ENCODE results near the gene EVA1A. TPM values are rescaled to one million over a fixed set of nuclear protein-coding genes. Genes with fewer than 3 reads are reported as not detected.

The EVA1A gene
- total and polyA plus RNA-seq, 2 experiments from 2014 or later: 4.6 to 7.9 TPM

DNA sequence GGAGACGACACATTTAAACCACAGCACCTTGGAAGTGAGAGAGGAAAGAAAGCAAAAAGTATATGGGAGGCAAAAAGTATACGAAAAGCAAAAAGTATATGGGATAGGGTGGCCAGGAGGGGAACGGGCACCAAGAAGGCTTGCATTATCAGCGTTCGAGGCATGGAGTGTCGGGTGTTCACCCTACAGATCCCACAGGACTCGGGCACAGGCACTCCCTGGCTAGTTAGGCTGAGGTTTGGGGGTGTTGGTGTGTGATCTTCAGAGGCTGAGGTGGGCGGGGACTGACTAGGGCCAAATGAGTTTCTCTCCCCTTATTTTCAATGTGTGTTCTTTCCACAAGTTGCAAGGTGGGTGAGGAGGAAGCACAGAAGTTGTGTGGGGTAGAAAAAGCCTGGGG lies 86.6 kb downstream of the EVA1A start:
- ATAC-seq (no peak), DNase-seq (ENCODE audit: low spot score) (no peak)
- Mint-ChIP-seq H3K36me3 (ENCODE audit: low read depth) (no peaks in the 10 kb centered on the region), H3K27ac (no peak overlapping the region), H3K9me3 (no peaks in the 10 kb centered on the region), H3K27me3 (ENCODE audit: insufficient read depth, low read depth, poor library complexity) (peaks cover 2% of the 10 kb centered on the region), H3K4me3 (no peak overlapping the region), H3K4me1 (peaks cover 31% of the 10 kb centered on the region)
- H4K20me1 ChIP-seq (replicated peaks; ENCODE audit: insufficient read depth): no peaks in the 10 kb centered on the region
- H2AFZ ChIP-seq: peak overlapping the region; percentile 88
- H3K27ac ChIP-seq (ENCODE audit: low read depth): no peak overlapping the region
- no peaks in the 10 kb centered on the region for H3K27me3 ChIP-seq (ENCODE audit: insufficient read depth)
- no peaks in the 10 kb centered on the region for H3K79me2 ChIP-seq (replicated peaks; ENCODE audit: insufficient read depth)
- no peaks in the 10 kb centered on the region for H3K36me3 ChIP-seq (ENCODE audit: insufficient read depth)
- no peak overlapping the region for H3K4me2 ChIP-seq
- no peaks in the 10 kb centered on the region for H3K9me2 ChIP-seq (ENCODE audit: insufficient read depth)
- no peaks in the 10 kb centered on the region for H3F3A ChIP-seq (replicated peaks; ENCODE audit: low read depth)
- peaks cover 12% of the 10 kb centered on the region; the same call in 1 of the 2 replicates for H3K4me1 ChIP-seq (ENCODE audit: insufficient read depth)
- no peak overlapping the region for H3K4me3 ChIP-seq
- TF ChIP-seq EZH2 (IDR thresholded peaks at IDR 0.05; ENCODE audit: low read depth, unreplicated experiment) (no peak), POLR2AphosphoS5 (IDR thresholded peaks at IDR 0.05; ENCODE audit: low read depth) (no peak), CREB1 (CRISPR knock-in tag; IDR thresholded peaks at IDR 0.05; ENCODE audit: low read depth) (no peak), EZH2phosphoT487 (IDR thresholded peaks at IDR 0.05; ENCODE audit: unreplicated experiment) (no peak), STAT1 (IDR thresholded peaks at IDR 0.05; ENCODE audit: unreplicated experiment) (no peak), JUNB (IDR thresholded peaks at IDR 0.05; ENCODE audit: unreplicated experiment) (no peak), ZNF331 (CRISPR knock-in tag; IDR thresholded peaks at IDR 0.05; ENCODE audit: low read depth) (no peak), ZNF114 (CRISPR knock-in tag; IDR thresholded peaks at IDR 0.05) (no peak), NANOG (IDR thresholded peaks at IDR 0.05; ENCODE audit: borderline replicate concordance) (no peak)
- TF ChIP-seq, protein P1, sequence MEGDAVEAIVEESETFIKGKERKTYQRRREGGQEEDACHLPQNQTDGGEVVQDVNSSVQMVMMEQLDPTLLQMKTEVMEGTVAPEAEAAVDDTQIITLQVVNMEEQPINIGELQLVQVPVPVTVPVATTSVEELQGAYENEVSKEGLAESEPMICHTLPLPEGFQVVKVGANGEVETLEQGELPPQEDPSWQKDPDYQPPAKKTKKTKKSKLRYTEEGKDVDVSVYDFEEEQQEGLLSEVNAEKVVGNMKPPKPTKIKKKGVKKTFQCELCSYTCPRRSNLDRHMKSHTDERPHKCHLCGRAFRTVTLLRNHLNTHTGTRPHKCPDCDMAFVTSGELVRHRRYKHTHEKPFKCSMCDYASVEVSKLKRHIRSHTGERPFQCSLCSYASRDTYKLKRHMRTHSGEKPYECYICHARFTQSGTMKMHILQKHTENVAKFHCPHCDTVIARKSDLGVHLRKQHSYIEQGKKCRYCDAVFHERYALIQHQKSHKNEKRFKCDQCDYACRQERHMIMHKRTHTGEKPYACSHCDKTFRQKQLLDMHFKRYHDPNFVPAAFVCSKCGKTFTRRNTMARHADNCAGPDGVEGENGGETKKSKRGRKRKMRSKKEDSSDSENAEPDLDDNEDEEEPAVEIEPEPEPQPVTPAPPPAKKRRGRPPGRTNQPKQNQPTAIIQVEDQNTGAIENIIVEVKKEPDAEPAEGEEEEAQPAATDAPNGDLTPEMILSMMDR (conservative IDR thresholded peaks at IDR 0.05; ENCODE audit: low read depth in 2 of 2): no peak
- TF ChIP-seq, protein P2, sequence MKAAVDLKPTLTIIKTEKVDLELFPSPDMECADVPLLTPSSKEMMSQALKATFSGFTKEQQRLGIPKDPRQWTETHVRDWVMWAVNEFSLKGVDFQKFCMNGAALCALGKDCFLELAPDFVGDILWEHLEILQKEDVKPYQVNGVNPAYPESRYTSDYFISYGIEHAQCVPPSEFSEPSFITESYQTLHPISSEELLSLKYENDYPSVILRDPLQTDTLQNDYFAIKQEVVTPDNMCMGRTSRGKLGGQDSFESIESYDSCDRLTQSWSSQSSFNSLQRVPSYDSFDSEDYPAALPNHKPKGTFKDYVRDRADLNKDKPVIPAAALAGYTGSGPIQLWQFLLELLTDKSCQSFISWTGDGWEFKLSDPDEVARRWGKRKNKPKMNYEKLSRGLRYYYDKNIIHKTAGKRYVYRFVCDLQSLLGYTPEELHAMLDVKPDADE (IDR thresholded peaks at IDR 0.05): no peak
- TF ChIP-seq, protein P3, sequence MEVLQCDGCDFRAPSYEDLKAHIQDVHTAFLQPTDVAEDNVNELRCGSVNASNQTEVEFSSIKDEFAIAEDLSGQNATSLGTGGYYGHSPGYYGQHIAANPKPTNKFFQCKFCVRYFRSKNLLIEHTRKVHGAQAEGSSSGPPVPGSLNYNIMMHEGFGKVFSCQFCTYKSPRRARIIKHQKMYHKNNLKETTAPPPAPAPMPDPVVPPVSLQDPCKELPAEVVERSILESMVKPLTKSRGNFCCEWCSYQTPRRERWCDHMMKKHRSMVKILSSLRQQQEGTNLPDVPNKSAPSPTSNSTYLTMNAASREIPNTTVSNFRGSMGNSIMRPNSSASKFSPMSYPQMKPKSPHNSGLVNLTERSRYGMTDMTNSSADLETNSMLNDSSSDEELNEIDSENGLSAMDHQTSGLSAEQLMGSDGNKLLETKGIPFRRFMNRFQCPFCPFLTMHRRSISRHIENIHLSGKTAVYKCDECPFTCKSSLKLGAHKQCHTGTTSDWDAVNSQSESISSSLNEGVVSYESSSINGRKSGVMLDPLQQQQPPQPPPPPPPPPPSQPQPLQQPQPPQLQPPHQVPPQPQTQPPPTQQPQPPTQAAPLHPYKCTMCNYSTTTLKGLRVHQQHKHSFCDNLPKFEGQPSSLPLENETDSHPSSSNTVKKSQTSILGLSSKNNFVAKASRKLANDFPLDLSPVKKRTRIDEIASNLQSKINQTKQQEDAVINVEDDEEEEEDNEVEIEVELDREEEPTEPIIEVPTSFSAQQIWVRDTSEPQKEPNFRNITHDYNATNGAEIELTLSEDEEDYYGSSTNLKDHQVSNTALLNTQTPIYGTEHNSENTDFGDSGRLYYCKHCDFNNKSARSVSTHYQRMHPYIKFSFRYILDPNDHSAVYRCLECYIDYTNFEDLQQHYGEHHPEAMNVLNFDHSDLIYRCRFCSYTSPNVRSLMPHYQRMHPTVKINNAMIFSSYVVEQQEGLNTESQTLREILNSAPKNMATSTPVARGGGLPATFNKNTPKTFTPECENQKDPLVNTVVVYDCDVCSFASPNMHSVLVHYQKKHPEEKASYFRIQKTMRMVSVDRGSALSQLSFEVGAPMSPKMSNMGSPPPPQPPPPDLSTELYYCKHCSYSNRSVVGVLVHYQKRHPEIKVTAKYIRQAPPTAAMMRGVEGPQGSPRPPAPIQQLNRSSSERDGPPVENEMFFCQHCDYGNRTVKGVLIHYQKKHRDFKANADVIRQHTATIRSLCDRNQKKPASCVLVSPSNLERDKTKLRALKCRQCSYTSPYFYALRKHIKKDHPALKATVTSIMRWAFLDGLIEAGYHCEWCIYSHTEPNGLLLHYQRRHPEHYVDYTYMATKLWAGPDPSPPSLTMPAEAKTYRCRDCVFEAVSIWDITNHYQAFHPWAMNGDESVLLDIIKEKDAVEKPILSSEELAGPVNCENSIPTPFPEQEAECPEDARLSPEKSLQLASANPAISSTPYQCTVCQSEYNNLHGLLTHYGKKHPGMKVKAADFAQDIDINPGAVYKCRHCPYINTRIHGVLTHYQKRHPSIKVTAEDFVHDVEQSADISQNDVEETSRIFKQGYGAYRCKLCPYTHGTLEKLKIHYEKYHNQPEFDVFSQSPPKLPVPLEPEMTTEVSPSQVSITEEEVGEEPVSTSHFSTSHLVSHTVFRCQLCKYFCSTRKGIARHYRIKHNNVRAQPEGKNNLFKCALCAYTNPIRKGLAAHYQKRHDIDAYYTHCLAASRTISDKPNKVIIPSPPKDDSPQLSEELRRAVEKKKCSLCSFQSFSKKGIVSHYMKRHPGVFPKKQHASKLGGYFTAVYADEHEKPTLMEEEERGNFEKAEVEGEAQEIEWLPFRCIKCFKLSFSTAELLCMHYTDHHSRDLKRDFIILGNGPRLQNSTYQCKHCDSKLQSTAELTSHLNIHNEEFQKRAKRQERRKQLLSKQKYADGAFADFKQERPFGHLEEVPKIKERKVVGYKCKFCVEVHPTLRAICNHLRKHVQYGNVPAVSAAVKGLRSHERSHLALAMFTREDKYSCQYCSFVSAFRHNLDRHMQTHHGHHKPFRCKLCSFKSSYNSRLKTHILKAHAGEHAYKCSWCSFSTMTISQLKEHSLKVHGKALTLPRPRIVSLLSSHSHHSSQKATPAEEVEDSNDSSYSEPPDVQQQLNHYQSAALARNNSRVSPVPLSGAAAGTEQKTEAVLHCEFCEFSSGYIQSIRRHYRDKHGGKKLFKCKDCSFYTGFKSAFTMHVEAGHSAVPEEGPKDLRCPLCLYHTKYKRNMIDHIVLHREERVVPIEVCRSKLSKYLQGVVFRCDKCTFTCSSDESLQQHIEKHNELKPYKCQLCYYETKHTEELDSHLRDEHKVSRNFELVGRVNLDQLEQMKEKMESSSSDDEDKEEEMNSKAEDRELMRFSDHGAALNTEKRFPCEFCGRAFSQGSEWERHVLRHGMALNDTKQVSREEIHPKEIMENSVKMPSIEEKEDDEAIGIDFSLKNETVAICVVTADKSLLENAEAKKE (CRISPR knock-in tag; IDR thresholded peaks at IDR 0.05): no peak
- TF ChIP-seq, protein P4, sequence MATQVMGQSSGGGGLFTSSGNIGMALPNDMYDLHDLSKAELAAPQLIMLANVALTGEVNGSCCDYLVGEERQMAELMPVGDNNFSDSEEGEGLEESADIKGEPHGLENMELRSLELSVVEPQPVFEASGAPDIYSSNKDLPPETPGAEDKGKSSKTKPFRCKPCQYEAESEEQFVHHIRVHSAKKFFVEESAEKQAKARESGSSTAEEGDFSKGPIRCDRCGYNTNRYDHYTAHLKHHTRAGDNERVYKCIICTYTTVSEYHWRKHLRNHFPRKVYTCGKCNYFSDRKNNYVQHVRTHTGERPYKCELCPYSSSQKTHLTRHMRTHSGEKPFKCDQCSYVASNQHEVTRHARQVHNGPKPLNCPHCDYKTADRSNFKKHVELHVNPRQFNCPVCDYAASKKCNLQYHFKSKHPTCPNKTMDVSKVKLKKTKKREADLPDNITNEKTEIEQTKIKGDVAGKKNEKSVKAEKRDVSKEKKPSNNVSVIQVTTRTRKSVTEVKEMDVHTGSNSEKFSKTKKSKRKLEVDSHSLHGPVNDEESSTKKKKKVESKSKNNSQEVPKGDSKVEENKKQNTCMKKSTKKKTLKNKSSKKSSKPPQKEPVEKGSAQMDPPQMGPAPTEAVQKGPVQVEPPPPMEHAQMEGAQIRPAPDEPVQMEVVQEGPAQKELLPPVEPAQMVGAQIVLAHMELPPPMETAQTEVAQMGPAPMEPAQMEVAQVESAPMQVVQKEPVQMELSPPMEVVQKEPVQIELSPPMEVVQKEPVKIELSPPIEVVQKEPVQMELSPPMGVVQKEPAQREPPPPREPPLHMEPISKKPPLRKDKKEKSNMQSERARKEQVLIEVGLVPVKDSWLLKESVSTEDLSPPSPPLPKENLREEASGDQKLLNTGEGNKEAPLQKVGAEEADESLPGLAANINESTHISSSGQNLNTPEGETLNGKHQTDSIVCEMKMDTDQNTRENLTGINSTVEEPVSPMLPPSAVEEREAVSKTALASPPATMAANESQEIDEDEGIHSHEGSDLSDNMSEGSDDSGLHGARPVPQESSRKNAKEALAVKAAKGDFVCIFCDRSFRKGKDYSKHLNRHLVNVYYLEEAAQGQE (IDR thresholded peaks at IDR 0.05; ENCODE audit: unreplicated experiment): no peak
